ENCODE results near the gene SORCS2.
"Not testable (repeated sequence)": the region's sequence is repeated elsewhere in the genome, so short reads cannot be mapped to it uniquely, and the experiment has no call there.

Gene SORCS2

GRCh38 chr4:7451434-7451789 lies 259.1 kb downstream of the SORCS2 start:
- H3K27me3 Mint-ChIP-seq = no peaks in the 10 kb centered on the region
- H3K36me3 Mint-ChIP-seq (ENCODE audit: low read depth) = no peaks in the 10 kb centered on the region
- no peaks in the 10 kb centered on the region for H3K9me3 Mint-ChIP-seq
- no peaks in the 10 kb centered on the region for H3K4me1 Mint-ChIP-seq (ENCODE audit: low read depth)
- H3K4me3 Mint-ChIP-seq = no peak overlapping the region
- H3K27ac Mint-ChIP-seq = no peak overlapping the region
- no peak for DNase-seq

GRCh38 chr4:7451800-7452199 lies 259.5 kb downstream of the SORCS2 start:
- Mint-ChIP-seq H3K9me3 (no peaks in the 10 kb centered on the region), H3K27me3 (no peaks in the 10 kb centered on the region), H3K36me3 (ENCODE audit: low read depth) (no peaks in the 10 kb centered on the region), H3K4me1 (ENCODE audit: low read depth) (no peaks in the 10 kb centered on the region), H3K27ac (no peak overlapping the region), H3K4me3 (no peak overlapping the region)
- no peak for DNase-seq

- H3K27ac Mint-ChIP-seq; H3K4me1 Mint-ChIP-seq (ENCODE audit: low read depth); H3K9me3 Mint-ChIP-seq; H3K36me3 Mint-ChIP-seq (ENCODE audit: low read depth); DNase-seq; H3K27me3 Mint-ChIP-seq; H3K4me3 Mint-ChIP-seq: not testable (repeated sequence)
Observed at GRCh38 chr4:7452802-7453201, 260.5 kb downstream of the SORCS2 start.

GRCh38 chr4:7457201-7458065 lies 265.1 kb downstream of the SORCS2 start:
- Mint-ChIP-seq H3K9me3 (no peaks in the 10 kb centered on the region), H3K27me3 (peaks cover 8% of the 10 kb centered on the region), H3K27ac (no peak overlapping the region), H3K4me3 (no peak overlapping the region), H3K36me3 (ENCODE audit: low read depth) (no peaks in the 10 kb centered on the region), H3K4me1 (ENCODE audit: low read depth) (no peaks in the 10 kb centered on the region)
- DNase-seq = no peak

GRCh38 chr4:7458066-7458425 lies 265.7 kb downstream of the SORCS2 start:
- Mint-ChIP-seq H3K4me1 (ENCODE audit: low read depth) (no peaks in the 10 kb centered on the region), H3K27ac (no peak overlapping the region), H3K4me3 (no peak overlapping the region), H3K36me3 (ENCODE audit: low read depth) (no peaks in the 10 kb centered on the region), H3K27me3 (peaks cover 8% of the 10 kb centered on the region), H3K9me3 (no peaks in the 10 kb centered on the region)
- no peak for DNase-seq

GRCh38 chr4:7458477-7458876 lies 266.1 kb downstream of the SORCS2 start:
- no peak for DNase-seq
- H3K9me3 Mint-ChIP-seq = no peaks in the 10 kb centered on the region
- H3K27me3 Mint-ChIP-seq = peaks cover 8% of the 10 kb centered on the region
- H3K27ac Mint-ChIP-seq = no peak overlapping the region
- H3K4me3 Mint-ChIP-seq = no peak overlapping the region
- no peaks in the 10 kb centered on the region for H3K4me1 Mint-ChIP-seq (ENCODE audit: low read depth)
- no peaks in the 10 kb centered on the region for H3K36me3 Mint-ChIP-seq (ENCODE audit: low read depth)

GRCh38 chr4:7459471-7459870 lies 267.1 kb downstream of the SORCS2 start:
- Mint-ChIP-seq H3K4me3 (no peak overlapping the region), H3K27me3 (peaks cover 8% of the 10 kb centered on the region), H3K4me1 (ENCODE audit: low read depth) (no peaks in the 10 kb centered on the region), H3K27ac (no peak overlapping the region), H3K36me3 (ENCODE audit: low read depth) (no peaks in the 10 kb centered on the region), H3K9me3 (no peaks in the 10 kb centered on the region)
- no peak for DNase-seq

GRCh38 chr4:7460566-7460965 lies 268.2 kb downstream of the SORCS2 start:
- no peak overlapping the region for H3K4me3 Mint-ChIP-seq
- H3K36me3 Mint-ChIP-seq (ENCODE audit: low read depth) = no peaks in the 10 kb centered on the region
- peaks cover 2% of the 10 kb centered on the region for H3K9me3 Mint-ChIP-seq
- no peak for DNase-seq
- peaks cover 8% of the 10 kb centered on the region for H3K27me3 Mint-ChIP-seq
- H3K4me1 Mint-ChIP-seq (ENCODE audit: low read depth) = no peaks in the 10 kb centered on the region
- no peak overlapping the region for H3K27ac Mint-ChIP-seq

GRCh38 chr4:7461230-7461629 lies 268.9 kb downstream of the SORCS2 start:
- peaks cover 8% of the 10 kb centered on the region for H3K27me3 Mint-ChIP-seq

GRCh38 chr4:7462509-7462971 lies 270.2 kb downstream of the SORCS2 start:
- H3K4me1 Mint-ChIP-seq (ENCODE audit: low read depth) = no peaks in the 10 kb centered on the region

More at GRCh38 chr4:7461230-7461629, 268.9 kb downstream of the SORCS2 start:
- H3K27ac Mint-ChIP-seq = no peak overlapping the region
- no peak for DNase-seq
- no peaks in the 10 kb centered on the region for H3K36me3 Mint-ChIP-seq (ENCODE audit: low read depth)
- H3K4me1 Mint-ChIP-seq (ENCODE audit: low read depth) = no peaks in the 10 kb centered on the region
- no peak overlapping the region for H3K4me3 Mint-ChIP-seq
- peaks cover 3% of the 10 kb centered on the region for H3K9me3 Mint-ChIP-seq

GRCh38 chr4:7463566-7464258 lies 271.4 kb downstream of the SORCS2 start:
- H3K4me3 Mint-ChIP-seq = no peak overlapping the region
- peaks cover 3% of the 10 kb centered on the region for H3K9me3 Mint-ChIP-seq
- no peak overlapping the region for H3K27ac Mint-ChIP-seq

More at GRCh38 chr4:7462509-7462971, 270.2 kb downstream of the SORCS2 start:
- no peak overlapping the region for H3K4me3 Mint-ChIP-seq
- H3K27ac Mint-ChIP-seq = no peak overlapping the region
- peaks cover 3% of the 10 kb centered on the region for H3K9me3 Mint-ChIP-seq
- DNase-seq = no peak
- no peaks in the 10 kb centered on the region for H3K36me3 Mint-ChIP-seq (ENCODE audit: low read depth)
- peaks cover 8% of the 10 kb centered on the region for H3K27me3 Mint-ChIP-seq

GRCh38 chr4:7464259-7464655 lies 271.9 kb downstream of the SORCS2 start:
- DNase-seq = no peak
- H3K9me3 Mint-ChIP-seq = peaks cover 3% of the 10 kb centered on the region
- H3K4me1 Mint-ChIP-seq (ENCODE audit: low read depth) = no peaks in the 10 kb centered on the region
- peaks cover 8% of the 10 kb centered on the region for H3K27me3 Mint-ChIP-seq
- H3K36me3 Mint-ChIP-seq (ENCODE audit: low read depth) = no peaks in the 10 kb centered on the region
- no peak overlapping the region for H3K27ac Mint-ChIP-seq
- no peak overlapping the region for H3K4me3 Mint-ChIP-seq

More at GRCh38 chr4:7463566-7464258, 271.4 kb downstream of the SORCS2 start:
- no peak for DNase-seq
- H3K27me3 Mint-ChIP-seq = peaks cover 8% of the 10 kb centered on the region
- no peaks in the 10 kb centered on the region for H3K36me3 Mint-ChIP-seq (ENCODE audit: low read depth)
- H3K4me1 Mint-ChIP-seq (ENCODE audit: low read depth) = no peaks in the 10 kb centered on the region

GRCh38 chr4:7465017-7465416 lies 272.7 kb downstream of the SORCS2 start:
- Mint-ChIP-seq H3K4me1 (ENCODE audit: low read depth) (no peaks in the 10 kb centered on the region), H3K36me3 (ENCODE audit: low read depth) (no peaks in the 10 kb centered on the region), H3K4me3 (no peak overlapping the region), H3K27me3 (peaks cover 8% of the 10 kb centered on the region), H3K27ac (no peak overlapping the region), H3K9me3 (peaks cover 3% of the 10 kb centered on the region)
- DNase-seq = no peak

GRCh38 chr4:7466215-7466614 lies 273.9 kb downstream of the SORCS2 start:
- Mint-ChIP-seq H3K9me3 (peaks cover 3% of the 10 kb centered on the region), H3K27ac (no peak overlapping the region), H3K27me3 (peaks cover under 1% of the 10 kb centered on the region), H3K36me3 (ENCODE audit: low read depth) (no peaks in the 10 kb centered on the region), H3K4me1 (ENCODE audit: low read depth) (no peaks in the 10 kb centered on the region), H3K4me3 (no peak overlapping the region)
- DNase-seq = no peak

GRCh38 chr4:7466904-7467303 lies 274.6 kb downstream of the SORCS2 start:
- Mint-ChIP-seq H3K9me3 (peaks cover 3% of the 10 kb centered on the region), H3K36me3 (ENCODE audit: low read depth) (no peaks in the 10 kb centered on the region), H3K27ac (no peak overlapping the region), H3K4me3 (no peak overlapping the region), H3K27me3 (peaks cover under 1% of the 10 kb centered on the region), H3K4me1 (ENCODE audit: low read depth) (no peaks in the 10 kb centered on the region)
- no peak for DNase-seq
